GM23338 (cell line): ENCODE results near the gene CAPN14.

Experiments
- CREB1 ChIP-seq: fragments of 250-450 bp; sonication (Bioruptor Pico); IDR thresholded peaks from 2 replicates; pipeline ENCODE4 v1.5.0; 2020; ENCODE audit warnings: low read depth, mild to moderate bottlenecking, moderate library complexity
- EZH2 ChIP-seq: fragments of 200-600 bp; sonication (generic); IDR thresholded peaks from one replicate; pipeline ENCODE4 v1.8.0; 2017; ENCODE audit warnings: antibody characterized with exemption, mild to moderate bottlenecking, low read depth; ENCODE audit not compliant: unreplicated experiment
- EZH2phosphoT487 ChIP-seq: fragments of 200-600 bp; sonication (generic); IDR thresholded peaks from one replicate; pipeline ENCODE4 v1.8.1; 2018; ENCODE audit warnings: antibody characterized with exemption; ENCODE audit not compliant: unreplicated experiment
- JUNB ChIP-seq: IDR thresholded peaks from one replicate; pipeline ENCODE4 v1.6.1; 2016; ENCODE audit warnings: antibody characterized with exemption; ENCODE audit not compliant: unreplicated experiment
- POLR2AphosphoS5 ChIP-seq: IDR thresholded peaks from 2 replicates; pipeline ENCODE4 v1.6.1; 2016; ENCODE audit warnings: antibody characterized with exemption, low read depth
- STAT1 ChIP-seq: IDR thresholded peaks from one replicate; pipeline ENCODE4 v1.6.1; 2016; ENCODE audit warnings: antibody characterized with exemption; ENCODE audit not compliant: unreplicated experiment
- ZNF114 ChIP-seq: fragments of 250-450 bp; sonication (Bioruptor Pico); IDR thresholded peaks from 2 replicates; pipeline ENCODE4 v1.5.0; 2020; ENCODE audit warnings: mild to moderate bottlenecking, moderate library complexity
- ZNF331 ChIP-seq: fragments of 250-450 bp; sonication (Bioruptor Pico); IDR thresholded peaks from 2 replicates; pipeline ENCODE4 v1.5.0; 2020; ENCODE audit warnings: low read depth, mild to moderate bottlenecking, moderate library complexity
- TF ChIP-seq, protein P1 (sequence below), 2 experiments: fragments of 200-600 bp in 1 of 2; sonication (generic) in 1 of 2; conservative IDR thresholded peaks; 2 replicates each; pipeline versions ENCODE4 v1.5.1 to v1.6.1; 2016 to 2017; ENCODE audit warnings: antibody characterized with exemption in 2 of 2, low read depth in 2 of 2, mild to moderate bottlenecking in 2 of 2, moderate library complexity in 1 of 2
- TF ChIP-seq, protein P2 (sequence below): IDR thresholded peaks from one replicate; pipeline ENCODE4 v1.6.1; 2018; ENCODE audit warnings: antibody characterized with exemption; ENCODE audit not compliant: unreplicated experiment
- TF ChIP-seq, protein P3 (sequence below): IDR thresholded peaks from 2 replicates; pipeline ENCODE4 v1.6.1; 2016; ENCODE audit warnings: antibody characterized with exemption
- TF ChIP-seq, protein P4 (sequence below): fragments of 250-450 bp; sonication (Bioruptor Pico); IDR thresholded peaks from 2 replicates; pipeline ENCODE4 v1.5.0; 2020; ENCODE audit warnings: mild to moderate bottlenecking, moderate library complexity

DNA sequence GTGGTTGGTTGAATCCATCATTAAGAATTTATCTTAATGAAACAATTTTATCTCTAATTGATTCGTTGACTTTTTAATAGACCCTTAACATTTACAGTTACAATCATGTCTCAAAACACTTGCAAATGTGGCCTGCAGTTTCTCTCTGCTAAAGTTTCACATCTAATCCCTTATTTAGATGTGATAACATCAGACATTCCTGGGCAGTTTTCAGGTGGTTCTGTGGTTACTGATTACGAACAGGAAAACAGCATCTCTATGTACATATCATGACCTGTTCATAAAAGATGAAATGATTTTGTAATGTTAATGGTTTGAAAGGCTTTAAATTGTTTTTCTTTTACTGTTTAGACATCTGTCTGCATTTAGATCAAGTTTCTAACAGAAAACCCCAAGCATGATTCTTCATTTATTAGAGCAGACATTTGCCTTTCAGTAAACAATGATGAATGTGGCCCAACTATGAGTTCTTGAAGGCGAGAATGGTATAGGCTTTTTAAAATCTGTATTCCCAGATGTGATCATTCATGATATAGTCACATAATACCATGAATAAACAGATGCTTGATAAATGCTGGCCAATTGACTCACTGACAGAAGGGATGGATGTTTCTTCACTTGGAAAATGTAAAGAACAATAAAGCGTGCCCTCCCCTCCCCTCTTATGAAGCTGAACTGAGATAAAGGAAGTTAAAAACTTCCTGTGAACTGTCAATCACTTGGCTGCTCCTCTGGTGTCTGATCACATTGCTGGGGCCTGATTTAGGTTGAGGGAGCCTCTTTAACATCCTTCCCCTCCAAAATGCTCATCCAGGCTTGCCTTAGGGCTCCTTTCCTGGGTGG lies 3.5 kb downstream of the CAPN14 start:
- TF ChIP-seq, protein P1, sequence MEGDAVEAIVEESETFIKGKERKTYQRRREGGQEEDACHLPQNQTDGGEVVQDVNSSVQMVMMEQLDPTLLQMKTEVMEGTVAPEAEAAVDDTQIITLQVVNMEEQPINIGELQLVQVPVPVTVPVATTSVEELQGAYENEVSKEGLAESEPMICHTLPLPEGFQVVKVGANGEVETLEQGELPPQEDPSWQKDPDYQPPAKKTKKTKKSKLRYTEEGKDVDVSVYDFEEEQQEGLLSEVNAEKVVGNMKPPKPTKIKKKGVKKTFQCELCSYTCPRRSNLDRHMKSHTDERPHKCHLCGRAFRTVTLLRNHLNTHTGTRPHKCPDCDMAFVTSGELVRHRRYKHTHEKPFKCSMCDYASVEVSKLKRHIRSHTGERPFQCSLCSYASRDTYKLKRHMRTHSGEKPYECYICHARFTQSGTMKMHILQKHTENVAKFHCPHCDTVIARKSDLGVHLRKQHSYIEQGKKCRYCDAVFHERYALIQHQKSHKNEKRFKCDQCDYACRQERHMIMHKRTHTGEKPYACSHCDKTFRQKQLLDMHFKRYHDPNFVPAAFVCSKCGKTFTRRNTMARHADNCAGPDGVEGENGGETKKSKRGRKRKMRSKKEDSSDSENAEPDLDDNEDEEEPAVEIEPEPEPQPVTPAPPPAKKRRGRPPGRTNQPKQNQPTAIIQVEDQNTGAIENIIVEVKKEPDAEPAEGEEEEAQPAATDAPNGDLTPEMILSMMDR (conservative IDR thresholded peaks at IDR 0.05; ENCODE audit: low read depth in 2 of 2), result no peak
- TF ChIP-seq EZH2 (no peak), POLR2AphosphoS5 (no peak), EZH2phosphoT487 (no peak), CREB1 (no peak), STAT1 (no peak), ZNF114 (CRISPR knock-in tag) (no peak), JUNB (no peak), ZNF331 (CRISPR knock-in tag) (no peak)
- TF ChIP-seq, protein P2, sequence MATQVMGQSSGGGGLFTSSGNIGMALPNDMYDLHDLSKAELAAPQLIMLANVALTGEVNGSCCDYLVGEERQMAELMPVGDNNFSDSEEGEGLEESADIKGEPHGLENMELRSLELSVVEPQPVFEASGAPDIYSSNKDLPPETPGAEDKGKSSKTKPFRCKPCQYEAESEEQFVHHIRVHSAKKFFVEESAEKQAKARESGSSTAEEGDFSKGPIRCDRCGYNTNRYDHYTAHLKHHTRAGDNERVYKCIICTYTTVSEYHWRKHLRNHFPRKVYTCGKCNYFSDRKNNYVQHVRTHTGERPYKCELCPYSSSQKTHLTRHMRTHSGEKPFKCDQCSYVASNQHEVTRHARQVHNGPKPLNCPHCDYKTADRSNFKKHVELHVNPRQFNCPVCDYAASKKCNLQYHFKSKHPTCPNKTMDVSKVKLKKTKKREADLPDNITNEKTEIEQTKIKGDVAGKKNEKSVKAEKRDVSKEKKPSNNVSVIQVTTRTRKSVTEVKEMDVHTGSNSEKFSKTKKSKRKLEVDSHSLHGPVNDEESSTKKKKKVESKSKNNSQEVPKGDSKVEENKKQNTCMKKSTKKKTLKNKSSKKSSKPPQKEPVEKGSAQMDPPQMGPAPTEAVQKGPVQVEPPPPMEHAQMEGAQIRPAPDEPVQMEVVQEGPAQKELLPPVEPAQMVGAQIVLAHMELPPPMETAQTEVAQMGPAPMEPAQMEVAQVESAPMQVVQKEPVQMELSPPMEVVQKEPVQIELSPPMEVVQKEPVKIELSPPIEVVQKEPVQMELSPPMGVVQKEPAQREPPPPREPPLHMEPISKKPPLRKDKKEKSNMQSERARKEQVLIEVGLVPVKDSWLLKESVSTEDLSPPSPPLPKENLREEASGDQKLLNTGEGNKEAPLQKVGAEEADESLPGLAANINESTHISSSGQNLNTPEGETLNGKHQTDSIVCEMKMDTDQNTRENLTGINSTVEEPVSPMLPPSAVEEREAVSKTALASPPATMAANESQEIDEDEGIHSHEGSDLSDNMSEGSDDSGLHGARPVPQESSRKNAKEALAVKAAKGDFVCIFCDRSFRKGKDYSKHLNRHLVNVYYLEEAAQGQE, result no peak
- TF ChIP-seq, protein P3, sequence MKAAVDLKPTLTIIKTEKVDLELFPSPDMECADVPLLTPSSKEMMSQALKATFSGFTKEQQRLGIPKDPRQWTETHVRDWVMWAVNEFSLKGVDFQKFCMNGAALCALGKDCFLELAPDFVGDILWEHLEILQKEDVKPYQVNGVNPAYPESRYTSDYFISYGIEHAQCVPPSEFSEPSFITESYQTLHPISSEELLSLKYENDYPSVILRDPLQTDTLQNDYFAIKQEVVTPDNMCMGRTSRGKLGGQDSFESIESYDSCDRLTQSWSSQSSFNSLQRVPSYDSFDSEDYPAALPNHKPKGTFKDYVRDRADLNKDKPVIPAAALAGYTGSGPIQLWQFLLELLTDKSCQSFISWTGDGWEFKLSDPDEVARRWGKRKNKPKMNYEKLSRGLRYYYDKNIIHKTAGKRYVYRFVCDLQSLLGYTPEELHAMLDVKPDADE, result no peak
- TF ChIP-seq, protein P4, sequence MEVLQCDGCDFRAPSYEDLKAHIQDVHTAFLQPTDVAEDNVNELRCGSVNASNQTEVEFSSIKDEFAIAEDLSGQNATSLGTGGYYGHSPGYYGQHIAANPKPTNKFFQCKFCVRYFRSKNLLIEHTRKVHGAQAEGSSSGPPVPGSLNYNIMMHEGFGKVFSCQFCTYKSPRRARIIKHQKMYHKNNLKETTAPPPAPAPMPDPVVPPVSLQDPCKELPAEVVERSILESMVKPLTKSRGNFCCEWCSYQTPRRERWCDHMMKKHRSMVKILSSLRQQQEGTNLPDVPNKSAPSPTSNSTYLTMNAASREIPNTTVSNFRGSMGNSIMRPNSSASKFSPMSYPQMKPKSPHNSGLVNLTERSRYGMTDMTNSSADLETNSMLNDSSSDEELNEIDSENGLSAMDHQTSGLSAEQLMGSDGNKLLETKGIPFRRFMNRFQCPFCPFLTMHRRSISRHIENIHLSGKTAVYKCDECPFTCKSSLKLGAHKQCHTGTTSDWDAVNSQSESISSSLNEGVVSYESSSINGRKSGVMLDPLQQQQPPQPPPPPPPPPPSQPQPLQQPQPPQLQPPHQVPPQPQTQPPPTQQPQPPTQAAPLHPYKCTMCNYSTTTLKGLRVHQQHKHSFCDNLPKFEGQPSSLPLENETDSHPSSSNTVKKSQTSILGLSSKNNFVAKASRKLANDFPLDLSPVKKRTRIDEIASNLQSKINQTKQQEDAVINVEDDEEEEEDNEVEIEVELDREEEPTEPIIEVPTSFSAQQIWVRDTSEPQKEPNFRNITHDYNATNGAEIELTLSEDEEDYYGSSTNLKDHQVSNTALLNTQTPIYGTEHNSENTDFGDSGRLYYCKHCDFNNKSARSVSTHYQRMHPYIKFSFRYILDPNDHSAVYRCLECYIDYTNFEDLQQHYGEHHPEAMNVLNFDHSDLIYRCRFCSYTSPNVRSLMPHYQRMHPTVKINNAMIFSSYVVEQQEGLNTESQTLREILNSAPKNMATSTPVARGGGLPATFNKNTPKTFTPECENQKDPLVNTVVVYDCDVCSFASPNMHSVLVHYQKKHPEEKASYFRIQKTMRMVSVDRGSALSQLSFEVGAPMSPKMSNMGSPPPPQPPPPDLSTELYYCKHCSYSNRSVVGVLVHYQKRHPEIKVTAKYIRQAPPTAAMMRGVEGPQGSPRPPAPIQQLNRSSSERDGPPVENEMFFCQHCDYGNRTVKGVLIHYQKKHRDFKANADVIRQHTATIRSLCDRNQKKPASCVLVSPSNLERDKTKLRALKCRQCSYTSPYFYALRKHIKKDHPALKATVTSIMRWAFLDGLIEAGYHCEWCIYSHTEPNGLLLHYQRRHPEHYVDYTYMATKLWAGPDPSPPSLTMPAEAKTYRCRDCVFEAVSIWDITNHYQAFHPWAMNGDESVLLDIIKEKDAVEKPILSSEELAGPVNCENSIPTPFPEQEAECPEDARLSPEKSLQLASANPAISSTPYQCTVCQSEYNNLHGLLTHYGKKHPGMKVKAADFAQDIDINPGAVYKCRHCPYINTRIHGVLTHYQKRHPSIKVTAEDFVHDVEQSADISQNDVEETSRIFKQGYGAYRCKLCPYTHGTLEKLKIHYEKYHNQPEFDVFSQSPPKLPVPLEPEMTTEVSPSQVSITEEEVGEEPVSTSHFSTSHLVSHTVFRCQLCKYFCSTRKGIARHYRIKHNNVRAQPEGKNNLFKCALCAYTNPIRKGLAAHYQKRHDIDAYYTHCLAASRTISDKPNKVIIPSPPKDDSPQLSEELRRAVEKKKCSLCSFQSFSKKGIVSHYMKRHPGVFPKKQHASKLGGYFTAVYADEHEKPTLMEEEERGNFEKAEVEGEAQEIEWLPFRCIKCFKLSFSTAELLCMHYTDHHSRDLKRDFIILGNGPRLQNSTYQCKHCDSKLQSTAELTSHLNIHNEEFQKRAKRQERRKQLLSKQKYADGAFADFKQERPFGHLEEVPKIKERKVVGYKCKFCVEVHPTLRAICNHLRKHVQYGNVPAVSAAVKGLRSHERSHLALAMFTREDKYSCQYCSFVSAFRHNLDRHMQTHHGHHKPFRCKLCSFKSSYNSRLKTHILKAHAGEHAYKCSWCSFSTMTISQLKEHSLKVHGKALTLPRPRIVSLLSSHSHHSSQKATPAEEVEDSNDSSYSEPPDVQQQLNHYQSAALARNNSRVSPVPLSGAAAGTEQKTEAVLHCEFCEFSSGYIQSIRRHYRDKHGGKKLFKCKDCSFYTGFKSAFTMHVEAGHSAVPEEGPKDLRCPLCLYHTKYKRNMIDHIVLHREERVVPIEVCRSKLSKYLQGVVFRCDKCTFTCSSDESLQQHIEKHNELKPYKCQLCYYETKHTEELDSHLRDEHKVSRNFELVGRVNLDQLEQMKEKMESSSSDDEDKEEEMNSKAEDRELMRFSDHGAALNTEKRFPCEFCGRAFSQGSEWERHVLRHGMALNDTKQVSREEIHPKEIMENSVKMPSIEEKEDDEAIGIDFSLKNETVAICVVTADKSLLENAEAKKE (CRISPR knock-in tag), result no peak
